NCI-H2196 (cell line): ENCODE measurements around the gene CARD6.
A peak's percentile ranks its signal among the peaks of the same experiment; 100 is the strongest.
"Not testable (repeated sequence)": the region's sequence is repeated elsewhere in the genome, so short reads cannot be mapped to it uniquely, and the experiment has no call there.

Source experiments
- DNase-seq: peaks from one replicate; lab custom pipeline; 2025; ENCODE audit not compliant: unreplicated experiment; lab: John Stamatoyannopoulos, UW

The CARD6 gene, protein sequence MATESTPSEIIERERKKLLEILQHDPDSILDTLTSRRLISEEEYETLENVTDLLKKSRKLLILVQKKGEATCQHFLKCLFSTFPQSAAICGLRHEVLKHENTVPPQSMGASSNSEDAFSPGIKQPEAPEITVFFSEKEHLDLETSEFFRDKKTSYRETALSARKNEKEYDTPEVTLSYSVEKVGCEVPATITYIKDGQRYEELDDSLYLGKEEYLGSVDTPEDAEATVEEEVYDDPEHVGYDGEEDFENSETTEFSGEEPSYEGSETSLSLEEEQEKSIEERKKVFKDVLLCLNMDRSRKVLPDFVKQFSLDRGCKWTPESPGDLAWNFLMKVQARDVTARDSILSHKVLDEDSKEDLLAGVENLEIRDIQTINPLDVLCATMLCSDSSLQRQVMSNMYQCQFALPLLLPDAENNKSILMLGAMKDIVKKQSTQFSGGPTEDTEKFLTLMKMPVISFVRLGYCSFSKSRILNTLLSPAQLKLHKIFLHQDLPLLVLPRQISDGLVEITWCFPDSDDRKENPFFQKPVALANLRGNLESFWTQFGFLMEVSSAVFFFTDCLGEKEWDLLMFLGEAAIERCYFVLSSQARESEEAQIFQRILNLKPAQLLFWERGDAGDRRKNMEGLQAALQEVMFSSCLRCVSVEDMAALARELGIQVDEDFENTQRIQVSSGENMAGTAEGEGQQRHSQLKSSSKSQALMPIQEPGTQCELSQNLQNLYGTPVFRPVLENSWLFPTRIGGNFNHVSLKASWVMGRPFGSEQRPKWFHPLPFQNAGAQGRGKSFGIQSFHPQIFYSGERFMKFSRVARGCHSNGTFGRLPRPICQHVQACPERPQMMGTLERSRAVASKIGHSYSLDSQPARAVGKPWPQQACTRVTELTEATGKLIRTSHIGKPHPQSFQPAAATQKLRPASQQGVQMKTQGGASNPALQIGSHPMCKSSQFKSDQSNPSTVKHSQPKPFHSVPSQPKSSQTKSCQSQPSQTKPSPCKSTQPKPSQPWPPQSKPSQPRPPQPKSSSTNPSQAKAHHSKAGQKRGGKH

DNA sequence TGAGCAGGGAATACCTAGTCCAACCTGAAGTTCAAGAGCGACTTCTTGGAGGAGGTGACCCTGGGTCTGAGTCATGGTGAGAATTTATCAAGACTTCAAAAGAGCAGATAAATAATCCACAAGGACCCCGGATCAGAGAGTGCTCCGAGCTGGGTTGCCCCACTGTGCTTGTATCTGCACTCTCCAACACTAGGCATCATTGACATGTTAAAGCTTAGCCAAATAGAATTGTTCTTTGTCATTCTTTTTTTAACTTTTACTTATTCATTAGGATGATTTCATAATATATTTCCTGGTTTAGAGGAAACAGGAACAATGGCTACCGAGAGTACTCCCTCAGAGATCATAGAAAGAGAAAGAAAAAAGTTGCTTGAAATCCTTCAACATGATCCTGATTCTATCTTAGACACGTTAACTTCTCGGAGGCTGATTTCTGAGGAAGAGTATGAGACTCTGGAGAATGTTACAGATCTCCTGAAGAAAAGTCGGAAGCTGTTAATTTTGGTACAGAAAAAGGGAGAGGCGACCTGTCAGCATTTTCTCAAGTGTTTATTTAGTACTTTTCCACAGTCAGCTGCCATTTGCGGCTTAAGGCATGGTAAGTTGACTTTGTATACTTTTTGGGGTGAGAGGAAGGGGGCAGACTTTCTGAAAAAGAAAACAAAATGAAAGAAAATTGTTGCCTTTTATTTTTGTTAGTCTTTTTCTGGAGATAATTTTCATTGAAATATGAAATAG, at the start of gene CARD6:
Gene CARD6 (plus strand): TSS at position 300 of the 738 bp plus-strand sequence. CDS start 16 bp downstream, at position 316.
- no peak for DNase-seq

DNA sequence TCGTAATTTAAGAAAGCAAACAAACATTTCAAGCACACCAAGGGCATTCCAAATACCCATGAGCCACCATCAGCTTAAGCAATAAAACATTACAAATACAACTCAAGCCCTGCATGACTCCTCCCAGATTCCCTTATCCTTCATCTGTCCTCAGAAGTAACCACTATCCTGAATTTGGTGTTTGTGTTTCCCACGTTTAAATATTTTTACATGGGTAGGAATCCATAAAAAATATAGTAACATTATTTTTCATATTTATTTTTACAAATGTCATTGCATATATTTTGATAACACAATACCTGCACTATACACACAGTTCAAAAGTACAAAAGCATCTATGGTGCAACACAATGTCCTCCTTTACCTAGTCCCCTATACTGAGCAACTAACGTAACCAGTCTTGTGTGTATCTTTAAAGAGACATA, 49.4 kb upstream of the CARD6 start:
- no peak for DNase-seq

DNA sequence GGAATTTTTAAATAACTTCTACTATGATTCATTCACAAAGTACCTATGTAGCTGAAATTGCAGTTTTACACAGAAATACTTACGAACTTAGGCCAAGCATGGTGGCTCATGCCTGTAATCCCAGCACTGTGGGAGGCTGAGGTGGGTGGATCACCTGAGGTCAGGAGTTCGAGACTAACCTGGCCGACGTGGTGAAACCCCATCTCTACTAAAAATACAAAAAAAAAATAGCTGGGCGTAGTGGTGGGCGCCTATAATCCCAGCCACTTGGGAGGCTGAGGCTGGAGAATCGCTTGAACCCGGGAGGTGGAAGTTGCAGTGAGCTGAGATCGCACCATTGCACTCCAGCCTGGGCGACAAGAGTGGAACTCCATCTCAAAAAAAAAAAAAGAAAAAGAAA, 48.5 kb upstream of the CARD6 start:
- DNase-seq, result not testable (repeated sequence)

DNA sequence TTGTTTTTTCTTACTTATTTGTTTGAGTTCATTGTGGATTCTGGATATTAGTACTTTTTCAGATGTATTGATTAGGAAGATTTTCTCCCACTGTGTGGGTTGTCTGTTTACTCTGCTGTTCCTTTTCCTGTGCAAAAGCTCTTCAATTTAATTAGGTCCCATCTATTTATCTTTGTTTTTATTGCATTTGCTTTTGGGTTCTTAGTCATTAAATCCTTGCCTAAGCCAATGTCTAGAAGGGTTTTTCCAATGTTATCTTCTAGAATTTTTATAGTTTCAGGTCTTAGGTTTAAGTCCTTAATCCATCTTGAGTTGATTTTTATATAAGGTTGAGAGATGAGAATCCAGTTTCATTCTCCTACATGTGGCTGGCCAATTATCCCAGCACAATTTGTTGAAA, 46.8 kb upstream of the CARD6 start:
- not testable (repeated sequence) for DNase-seq

DNA sequence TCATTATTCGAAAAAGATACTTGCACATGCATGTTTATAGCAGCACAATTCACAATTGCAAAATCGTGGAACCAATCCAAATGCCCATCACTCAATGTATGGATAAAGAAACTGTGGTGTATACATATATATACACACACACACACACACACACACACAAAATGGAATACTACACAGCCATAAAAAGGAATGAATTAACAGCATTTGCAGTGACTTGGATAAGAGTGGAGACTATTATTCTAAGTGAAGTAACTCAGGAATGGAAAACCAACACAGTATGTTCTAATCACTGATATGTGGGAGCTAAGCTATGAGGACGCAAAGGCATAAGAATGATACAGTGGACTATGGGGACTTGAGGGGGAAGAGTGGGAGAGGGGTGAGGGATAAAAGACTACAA, 46.3 kb upstream of the CARD6 start:
- not testable (repeated sequence) for DNase-seq

DNA sequence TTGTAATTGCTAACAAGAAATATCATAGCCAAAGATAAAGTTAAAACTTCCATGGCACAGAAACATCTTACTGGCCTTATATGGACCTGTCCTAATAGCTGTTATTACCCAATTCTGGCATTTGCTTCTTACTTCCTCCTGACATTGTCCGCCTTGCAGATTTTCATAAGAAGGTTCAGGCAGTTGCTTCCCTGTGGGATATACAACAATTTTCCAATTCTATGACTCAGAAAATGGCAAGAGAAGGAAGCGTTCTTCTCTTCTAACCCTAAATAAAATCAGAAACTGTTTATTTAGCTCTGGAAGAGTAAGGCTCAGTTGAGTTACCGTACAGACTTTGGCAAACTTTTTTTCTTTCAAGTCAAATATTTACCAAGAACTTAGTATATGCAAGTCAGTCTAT, 44.7 kb upstream of the CARD6 start:
- DNase-seq, result no peak

DNA sequence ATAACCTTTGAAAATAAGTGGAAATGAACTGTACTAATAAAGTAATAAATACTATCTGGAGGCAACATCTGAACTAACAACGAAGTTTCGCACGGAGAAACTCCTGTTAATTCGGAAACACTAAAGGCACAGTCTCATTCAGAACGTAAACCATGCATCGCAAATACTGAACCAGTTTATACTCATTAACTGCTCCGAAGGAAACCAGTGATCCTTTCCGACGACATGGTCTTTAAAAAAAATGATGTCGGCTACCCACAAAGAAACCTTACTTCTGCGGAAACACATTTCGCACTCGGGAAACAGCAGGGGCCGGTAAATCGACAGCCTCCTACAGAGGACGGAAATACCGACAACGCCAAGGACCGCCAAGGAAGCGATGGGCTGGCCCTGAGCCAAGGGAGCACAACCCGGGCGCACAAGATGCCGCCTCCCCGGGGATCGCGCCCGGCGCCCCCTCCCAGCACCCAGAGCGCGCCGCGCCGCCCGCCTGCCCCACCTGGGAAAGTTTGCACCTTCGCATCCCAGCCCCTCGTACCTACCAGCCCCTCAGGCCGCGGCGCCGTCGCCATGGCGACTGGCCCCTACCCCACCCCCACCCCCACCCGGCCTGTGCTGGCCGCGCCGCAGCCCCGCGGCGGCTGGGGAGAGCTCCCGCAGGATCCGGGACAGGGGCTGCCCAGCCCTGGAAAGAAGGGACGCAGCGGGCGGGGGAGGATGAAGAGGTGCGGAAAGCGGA, 43.7 kb upstream of the CARD6 start:
- DNase-seq, result peak; percentile 65

DNA sequence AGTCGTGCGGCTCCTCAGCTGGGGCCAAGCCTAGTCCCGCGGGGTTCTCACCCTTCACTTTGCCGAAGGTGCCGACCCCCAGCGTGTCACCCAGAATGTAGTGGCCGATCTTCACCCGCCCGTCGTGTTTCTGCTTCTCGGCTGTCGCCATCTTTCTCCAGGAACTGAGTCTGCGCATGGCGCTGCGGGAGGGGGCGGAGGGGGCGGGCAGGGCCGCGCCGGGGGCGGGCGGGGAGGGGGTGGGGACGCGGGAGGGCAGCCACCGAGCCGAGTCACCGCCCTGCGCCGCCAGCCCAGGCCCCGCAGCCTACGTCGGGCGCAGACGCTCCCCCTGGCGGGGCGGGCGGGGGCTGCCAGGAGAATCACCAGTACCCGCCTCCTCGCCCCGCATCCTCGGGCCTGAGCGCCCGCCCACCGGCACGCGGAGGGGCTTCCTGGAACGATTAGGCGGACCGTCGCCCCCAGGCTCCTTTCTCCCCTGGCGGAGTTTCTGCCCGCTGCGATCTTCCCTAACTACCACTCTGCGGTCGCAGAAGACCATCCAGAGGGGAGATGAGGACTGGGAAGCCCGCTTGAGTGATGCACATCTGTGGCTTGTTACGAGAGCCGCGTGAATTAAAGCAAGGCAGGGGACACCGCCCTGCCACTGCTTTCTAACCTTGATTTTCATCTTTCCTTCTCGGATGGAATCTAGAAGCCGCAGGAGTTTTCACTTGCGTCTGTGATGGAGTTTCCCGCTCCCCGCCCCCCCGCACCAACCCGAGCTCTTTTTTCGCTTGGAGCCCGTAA, 43.0 kb upstream of the CARD6 start, which contains the start of gene PRKAA1:
Gene PRKAA1 (minus strand): TSS at position 363 of the 789 bp plus-strand sequence. CDS start 185 bp downstream, at position 178.
- DNase-seq, result peak; percentile 94

DNA sequence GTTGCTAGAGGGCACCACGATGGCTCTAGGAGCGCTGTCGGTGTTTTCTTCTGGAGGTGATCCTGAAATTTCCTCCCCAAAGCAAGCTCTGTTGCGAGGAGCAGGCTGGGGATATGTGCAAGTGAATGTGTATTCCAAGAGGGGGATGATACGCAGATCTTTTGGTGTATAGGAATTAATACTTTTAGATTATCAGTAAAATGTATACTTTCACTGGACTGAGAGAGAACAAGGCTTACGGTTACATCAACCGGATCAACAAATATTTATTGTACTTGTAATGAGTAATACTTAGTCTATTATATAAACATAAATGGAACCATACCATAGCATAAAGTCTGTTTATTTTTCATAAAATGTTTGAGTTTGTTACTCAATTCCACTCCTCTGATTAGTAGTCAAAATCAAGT, 42.4 kb upstream of the CARD6 start:
- DNase-seq, result no peak

DNA sequence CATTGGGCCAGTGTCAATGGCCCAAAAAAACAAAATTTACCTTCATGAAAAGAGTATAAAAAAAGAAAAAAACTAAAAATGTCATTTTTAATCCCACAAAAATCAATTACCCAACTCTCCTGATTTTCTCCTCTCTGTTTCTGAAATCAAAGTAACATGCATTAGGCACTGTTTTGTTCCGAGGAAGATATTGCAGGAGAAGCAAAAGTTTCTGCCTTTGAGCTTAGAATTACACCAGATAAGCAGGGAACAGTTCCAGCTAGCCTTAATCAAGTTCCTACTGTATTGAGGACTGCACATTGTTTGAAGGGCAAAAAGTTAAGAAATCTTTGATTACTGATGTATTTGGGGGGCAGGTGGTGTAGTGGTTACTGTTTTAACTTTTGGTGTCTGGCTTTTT, 41.9 kb upstream of the CARD6 start:
- DNase-seq, result no peak

DNA sequence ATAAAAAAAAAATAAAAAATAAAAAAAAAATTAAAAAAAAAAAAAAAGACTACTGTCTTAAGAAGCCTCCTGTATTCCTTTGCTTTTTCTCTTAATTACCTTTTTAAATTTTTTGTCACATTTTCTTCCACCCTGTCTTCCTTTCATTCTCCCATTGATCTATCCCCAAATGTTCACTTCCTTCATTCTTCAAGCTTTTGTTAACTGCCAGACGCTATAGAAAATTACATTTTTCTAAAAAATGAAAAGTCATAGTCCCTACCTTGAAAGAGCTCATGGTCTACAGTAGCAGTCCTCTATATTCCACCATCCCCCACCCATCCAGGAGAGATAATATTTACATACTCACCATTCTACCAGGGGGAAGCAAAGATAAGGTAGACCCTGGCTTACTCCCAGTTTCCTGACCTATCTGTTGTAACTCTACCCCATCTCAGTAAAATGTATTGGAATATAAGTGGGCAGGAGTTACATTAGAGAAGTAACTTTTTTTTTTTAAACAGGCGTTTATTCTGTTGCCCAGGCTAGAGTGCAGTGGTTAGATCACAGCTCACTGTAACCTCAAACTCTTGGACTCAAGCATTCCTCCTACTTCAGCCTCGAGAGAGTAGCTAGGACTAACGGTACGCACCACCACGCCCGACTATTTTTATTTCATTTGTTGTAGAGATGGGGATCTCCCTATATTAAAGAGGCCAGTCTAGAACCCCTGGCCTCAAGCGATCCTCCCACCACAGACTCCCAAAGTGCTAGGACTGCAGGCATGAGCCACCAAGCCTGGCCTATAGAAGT, 39.2 kb upstream of the CARD6 start:
- DNase-seq, result no peak

DNA sequence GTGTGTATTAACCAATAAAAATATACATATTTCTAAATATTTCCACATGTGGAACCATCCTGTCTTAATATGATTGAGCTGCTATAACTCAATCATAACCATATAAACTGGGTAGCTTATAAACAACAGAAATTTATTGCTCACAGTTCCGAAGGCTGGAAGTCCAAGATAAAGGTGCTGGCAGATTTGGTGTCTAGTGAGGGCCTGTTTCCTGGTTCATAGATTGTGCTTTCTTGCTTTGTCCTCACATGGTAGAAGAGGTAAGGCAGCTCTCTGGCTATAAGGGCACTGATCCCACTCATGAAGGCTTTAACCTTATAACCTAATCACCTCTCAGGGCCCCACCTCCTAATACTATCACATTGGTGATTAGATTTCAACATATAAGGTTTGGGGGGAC, 29.0 kb upstream of the CARD6 start:
- no peak for DNase-seq

DNA sequence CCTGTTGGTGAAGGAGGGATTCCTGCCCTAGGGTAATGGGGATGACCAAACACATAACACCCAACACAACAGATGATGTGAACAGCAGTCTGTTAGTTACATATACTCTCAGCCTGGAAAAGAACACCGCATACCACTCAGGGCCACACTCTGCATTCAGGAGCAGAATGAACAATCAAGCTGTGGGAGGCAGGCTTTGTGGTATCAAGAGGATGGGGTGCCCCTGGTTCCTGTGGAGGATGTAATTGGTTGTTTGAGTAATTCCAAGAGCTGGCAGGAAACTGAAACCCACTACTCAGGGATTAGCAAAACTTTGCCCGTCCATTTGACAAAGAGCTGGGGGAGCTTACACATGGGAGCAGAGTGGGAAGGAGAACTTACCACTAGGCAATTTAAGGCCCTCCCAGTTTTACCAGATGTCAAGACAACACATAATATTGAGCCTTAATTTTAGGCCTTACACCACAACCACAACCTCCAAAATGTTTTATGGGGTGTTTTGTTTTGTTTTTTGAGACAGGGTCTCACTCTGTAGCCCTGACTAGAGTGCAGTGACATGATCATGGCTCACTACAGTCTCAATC, 27.4 kb upstream of the CARD6 start:
- no peak for DNase-seq

DNA sequence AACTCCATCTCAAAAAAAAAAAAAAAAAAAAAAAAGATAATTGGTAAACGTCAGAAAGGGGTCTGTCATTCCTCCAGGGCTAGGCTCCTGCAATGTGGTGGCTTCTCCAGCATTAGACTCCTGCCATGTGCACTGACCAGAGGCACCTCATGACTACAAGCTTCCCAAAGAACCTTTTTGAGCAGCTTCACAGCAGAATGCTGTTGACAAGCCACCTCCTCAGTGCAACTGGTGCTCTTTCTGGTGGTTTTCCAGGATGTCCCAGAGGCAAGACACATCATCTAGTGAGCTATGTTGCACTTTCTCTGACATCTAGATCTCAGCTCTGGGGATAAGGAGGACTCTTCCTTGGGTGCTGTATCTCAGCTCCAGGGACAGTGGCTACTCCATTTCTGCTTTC, 17.7 kb upstream of the CARD6 start:
- no peak for DNase-seq

DNA sequence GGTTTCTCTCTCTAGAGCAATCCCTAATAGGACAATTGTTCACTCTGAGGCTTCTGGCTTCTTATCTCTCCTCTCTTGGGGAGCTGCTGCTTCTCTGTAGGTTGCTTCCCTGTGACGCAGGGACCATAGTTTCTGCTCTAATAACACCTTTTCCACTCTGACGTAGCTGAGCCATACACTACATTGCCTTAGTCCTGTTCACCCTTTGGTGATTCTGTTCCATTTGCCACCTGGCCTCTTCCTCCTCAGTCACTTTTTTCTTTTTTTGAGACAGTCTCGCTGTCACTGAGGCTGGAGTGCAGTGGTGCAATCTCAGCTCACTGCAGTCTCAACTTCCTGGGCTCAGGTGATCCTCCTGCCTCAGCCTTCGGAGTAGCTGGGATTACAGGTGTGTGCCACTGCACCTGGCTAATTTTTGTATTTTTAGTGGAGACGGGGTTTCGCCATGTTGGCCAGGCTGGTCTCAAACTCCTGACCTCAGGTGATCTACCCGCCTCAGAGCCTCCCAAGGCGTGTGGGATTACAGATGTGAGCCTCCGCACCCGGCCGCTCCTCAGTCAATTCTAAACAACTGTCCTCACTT, 15.6 kb upstream of the CARD6 start:
- not testable (repeated sequence) for DNase-seq

DNA sequence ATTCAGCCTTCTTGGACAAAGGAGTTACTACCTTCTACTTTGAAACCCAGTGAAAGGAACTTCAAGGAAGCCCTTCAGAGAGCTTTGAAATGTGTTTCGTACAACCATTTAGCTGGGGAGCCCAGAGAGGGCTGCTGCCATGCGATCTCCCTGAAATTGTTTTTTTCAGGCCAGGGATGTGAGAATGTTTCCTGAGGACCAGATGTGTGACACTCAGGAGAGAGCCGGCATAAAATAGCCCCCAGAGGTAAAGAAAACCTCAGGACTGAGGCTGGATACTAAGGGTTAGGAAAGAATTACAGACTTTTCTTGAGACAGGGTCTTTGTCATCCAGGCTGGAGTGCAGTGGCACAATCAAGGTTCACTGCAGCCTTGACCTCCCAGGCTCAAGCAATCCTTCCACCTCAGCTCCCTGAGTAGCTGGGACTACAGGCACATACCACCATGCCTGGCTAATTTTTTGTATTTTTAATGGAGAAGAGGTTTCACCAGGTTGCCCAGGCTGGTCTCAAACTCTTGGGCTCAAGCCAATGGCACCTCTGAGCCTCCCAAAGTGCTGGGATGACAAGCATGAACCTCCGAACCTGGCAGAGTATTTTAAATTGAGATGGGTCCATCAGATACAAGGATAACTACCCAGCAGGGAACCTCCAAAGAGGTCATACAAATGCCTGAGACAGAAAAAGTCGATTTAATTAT, 14.5 kb upstream of the CARD6 start:
- no peak for DNase-seq
